Stimulated activated CD4-positive, alpha-beta T cell treated with anti-CD3 and anti-CD28 coated beads, Interleukin-2, amount 100 ng/mL, for 4 hours (primary cell): Measurements from ENCODE around the gene HSPA12A.

Source experiments
- DNase-seq: peaks from one replicate; pipeline ENCODE4 v3.0.0-alpha.2; 2020; ENCODE audit warnings: low read depth

Gene HSPA12A

DNA sequence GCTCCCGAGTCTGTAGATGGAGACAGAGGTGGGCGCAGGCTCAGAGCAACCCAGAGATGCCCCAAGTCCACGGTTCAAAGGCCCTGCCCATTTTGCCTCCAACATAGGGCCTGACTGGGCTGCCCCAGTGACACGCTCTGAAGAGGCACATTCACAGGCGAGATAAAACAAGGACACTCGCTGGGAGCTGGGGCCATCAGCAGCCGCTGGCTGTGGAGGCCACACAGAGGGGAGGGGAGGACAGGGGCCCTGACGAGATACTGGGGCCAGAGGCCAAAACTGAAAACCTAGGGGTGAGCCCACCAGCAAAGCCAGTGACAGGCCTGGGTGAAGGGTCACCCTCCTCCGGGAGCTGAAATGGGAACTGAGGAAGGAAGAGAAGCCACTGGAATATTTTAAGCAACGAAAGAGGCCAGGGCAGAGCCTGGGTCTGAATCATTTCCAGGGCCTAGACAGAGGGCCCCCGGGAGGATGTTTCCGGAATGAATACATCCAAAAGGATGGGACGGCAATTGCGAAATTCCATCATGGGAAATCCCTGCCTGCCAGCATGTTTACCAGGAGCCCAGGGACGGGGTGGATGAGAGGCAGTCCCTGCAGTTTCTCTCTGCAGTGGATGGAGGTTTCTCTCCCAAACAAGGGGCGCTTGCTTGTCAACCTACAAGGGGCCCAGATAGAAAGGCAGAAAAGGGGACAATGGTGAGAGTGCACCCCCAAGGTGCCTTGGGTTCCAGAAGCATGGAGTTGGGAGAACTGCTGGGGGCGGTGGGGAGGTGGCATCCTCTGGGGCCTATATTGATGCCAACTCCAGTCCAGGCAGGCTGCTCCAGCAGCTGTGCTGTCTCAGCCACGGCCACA lies 29.0 kb upstream of the HSPA12A start:
- no peak for DNase-seq

DNA sequence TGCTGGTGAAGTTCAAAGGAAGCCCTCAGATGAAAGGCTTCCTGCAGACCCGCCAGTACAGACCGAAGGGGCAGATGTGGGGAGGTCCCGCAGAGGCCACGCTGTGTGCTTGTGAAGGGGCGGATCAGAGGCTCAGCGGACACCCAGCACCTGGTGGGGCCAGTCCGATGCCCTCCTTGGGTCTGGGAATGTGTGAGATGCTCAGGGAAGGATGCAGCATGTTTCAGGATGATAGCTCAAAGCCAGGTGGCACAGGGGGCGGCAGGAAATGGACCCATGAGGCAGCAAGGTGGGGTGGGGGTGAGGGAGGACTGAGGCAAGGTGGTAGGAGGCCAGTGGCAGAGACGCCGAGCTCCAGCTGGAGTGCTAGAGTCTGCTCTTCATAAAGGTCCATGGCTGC lies 27.9 kb upstream of the HSPA12A start:
- DNase-seq, result no peak

GRCh38 chr10:116769791-116770190 lies 27.4 kb upstream of the HSPA12A start:
- no peak for DNase-seq

- no peak for DNase-seq
Observed at GRCh38 chr10:116769368-116769767, 27.0 kb upstream of the HSPA12A start.

GRCh38 chr10:116768786-116769185 lies 26.4 kb upstream of the HSPA12A start:
- DNase-seq, result no peak

- DNase-seq, result no peak
Observed at GRCh38 chr10:116766837-116767634, 24.7 kb upstream of the HSPA12A start.

DNA sequence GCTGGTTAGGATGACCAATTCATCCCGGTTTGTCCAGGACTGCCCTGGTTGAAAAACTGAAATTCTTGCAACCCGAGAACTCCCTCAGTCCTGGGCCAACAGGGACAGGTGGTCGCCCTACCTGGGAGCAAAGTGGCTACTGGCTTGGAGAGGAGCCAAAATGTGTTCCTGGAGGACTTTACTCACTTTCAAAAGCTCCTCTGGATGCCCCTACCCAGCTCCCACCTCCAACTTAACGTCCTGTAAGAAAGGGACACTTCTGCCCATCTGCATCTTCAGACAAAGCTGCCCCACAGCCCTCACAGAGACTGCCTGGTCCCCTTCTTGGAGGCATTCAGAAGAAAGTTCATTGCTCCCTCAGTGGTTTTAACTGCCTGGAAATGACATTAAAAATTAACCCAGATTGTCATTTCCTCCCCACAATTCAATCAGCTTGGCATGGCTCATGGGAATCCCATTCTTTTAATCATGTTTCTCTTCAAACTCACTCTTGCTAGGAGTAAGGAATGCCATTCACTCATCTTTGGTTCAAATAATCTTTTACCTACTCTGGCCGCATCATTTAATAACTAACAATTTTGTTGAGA lies 24.0 kb upstream of the HSPA12A start:
- DNase-seq, result no peak

- no peak for DNase-seq
Observed at GRCh38 chr10:116765648-116766081, 23.3 kb upstream of the HSPA12A start.

DNA sequence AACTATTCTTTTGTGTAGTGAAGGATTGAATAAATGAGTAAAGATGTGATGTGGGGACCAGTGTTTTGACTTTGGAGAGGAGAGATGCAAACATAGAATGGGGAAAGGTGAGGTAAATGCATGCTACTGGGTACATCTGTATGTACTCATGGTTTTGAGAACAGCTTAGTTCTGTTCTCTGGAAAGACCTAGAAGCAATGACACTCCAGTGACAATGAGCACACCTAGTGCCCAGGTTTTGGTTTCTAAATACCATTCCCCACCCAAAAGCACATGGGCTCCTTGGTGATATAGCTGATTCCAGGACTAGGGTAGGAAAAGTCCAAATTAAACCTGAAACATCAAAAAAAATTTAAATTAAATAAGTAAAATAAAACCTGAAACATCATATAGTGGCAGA lies 22.6 kb upstream of the HSPA12A start:
- no peak for DNase-seq

DNA sequence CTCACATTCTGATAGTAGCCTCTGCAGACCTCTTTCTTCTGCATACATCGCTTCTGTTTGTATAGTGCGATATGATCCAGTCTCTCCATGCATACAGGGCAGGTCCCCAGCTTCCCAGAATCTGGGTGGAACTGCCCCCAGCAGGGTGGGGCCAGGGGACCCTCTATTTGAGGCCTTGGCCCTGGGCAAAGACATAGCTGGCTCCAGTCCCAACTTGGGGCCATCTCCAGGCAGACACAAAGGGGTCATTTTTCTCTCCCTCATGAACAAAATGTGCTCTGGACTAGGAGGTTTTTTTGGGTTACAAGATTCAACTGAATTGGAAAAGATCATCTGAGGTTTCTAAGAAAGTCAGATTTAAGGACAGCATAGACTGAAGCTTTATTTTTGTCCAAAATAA lies 21.1 kb upstream of the HSPA12A start:
- no peak for DNase-seq

DNA sequence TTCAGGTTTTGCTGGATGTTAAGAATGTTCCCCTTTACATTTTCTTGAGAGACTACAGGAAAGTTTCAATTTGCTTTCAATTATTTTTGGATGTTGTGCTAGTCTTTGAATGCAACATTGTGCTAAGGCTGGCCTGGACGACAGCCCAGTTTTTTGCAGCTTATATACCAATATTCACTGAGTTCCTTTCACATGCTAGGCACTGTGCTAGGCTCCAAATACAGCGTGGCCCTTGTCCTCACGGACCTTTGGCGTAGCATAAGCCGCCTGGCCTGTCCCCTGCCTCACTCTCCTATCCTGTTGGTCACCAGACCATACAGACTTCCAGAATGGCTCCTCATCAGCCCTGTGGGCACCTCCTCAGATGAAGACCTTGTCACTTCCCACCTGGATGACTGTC lies 19.5 kb upstream of the HSPA12A start:
- no peak for DNase-seq

GRCh38 chr10:116760919-116761318 lies 18.6 kb upstream of the HSPA12A start:
- DNase-seq, result no peak

DNA sequence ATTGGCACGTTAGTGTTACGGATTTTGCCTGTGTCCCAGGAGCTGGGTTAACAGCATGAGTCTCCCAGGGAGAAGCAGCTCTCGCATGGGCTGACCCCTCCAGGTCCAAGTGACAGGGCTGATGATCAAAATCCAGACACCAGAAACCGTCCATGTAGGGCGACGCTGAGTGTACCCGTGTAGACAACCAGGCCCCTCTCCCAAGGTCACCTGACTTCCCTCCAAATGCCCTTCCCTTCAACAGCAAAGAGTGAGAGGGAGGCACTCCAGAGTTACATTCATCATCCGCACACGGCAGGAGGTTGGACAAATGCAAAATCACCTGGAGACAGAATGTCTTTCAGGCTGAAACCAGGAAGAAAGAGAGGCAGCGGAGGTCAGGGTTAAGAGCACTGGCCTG lies 14.9 kb upstream of the HSPA12A start:
- no peak for DNase-seq

DNA sequence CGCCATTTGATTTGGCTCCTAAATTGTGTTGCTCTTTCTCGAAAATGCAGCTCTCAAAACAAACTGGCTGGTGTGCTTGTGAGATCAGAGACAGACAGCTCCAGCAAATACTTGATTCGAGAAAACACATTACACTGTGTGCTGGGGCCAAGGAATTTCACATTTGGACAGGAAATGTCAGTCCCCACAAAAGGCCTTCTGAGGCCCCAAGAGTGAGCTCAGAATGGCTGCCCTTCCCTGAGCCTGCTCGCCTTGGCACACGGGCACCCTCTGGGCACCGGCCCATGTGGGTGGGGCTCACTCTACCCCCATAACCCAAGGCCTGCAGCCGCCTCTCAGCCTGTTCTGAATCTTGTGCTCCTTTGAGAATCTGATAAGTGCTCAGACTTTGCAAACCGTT lies 13.9 kb upstream of the HSPA12A start:
- no peak for DNase-seq

- DNase-seq, result no peak
Observed at GRCh38 chr10:116753759-116754158, 11.4 kb upstream of the HSPA12A start.

GRCh38 chr10:116752969-116753665 lies 10.8 kb upstream of the HSPA12A start:
- DNase-seq, result no peak

GRCh38 chr10:116752563-116752962 lies 10.2 kb upstream of the HSPA12A start:
- no peak for DNase-seq

GRCh38 chr10:116748471-116748870 lies 6.1 kb upstream of the HSPA12A start:
- DNase-seq, result no peak

- no peak for DNase-seq
Observed at GRCh38 chr10:116748041-116748440, 5.7 kb upstream of the HSPA12A start.

GRCh38 chr10:116747325-116747724 lies 5.0 kb upstream of the HSPA12A start:
- no peak for DNase-seq

- DNase-seq, result no peak
Observed at GRCh38 chr10:116744885-116745284, 2.5 kb upstream of the HSPA12A start.

DNA sequence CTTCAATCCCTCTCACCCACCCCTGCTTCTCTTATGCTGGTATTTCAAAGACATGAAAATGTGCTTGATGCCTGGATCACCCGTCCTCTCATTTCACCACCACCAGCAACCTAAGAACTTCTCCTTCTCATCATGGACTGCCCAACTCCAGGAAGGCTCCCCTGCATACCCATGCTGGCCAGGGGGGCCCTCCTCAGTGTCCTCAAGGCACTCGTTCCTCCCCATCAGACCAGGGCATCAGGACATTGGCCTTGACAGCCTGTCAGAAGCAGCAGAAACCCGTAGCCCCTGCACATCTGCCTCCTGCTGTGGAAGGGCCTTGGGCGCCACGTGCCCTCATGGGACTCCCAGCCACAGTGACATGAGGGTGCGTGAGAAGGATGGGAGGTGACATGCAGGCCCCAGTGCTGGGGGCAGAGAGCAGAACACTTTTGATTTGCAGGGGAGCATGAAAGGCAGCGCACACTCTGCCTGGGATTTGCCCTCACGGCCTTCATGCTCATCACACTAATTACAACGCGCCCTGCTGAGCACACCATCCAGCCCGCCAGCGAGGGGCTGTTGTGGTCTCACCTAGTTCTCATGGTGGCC lies 1.9 kb upstream of the HSPA12A start:
- DNase-seq, result no peak
